ENCODE data around the gene NAP1L1.
A peak's percentile ranks its signal among the peaks of the same experiment; 100 is the strongest.

NAP1L1 gene

DNA sequence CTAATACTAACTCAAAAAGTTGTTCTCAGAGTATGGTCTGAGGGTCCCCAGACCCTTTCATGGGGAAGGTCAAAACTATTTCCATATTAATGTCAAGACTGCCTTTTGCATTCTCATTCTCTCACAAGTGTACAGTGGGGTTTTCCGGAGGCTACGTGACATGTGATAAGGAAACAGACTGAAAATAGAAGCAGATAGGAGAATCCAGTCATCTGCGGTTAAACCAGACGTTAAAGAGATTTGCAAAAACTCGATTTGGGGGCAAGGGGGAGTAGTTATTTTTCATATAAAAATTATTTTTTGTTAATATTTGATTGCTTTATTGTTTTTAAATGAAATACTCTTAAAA, 1.0 kb upstream of the NAP1L1 start:
- in situ Hi-C loops (cut with MboI; ENCODE audit: low pct_unique_long_range_greater_than_20kb, low sequenced_read_pairs, unreplicated experiment): loop anchor here (25.0 kb wide), 1 partner anchor 377 kb away; no protein-coding TSS in a partner anchor
- DNase-seq (ENCODE audit: low spot score): peak; percentile 21
- TF ChIP-seq, protein P1, sequence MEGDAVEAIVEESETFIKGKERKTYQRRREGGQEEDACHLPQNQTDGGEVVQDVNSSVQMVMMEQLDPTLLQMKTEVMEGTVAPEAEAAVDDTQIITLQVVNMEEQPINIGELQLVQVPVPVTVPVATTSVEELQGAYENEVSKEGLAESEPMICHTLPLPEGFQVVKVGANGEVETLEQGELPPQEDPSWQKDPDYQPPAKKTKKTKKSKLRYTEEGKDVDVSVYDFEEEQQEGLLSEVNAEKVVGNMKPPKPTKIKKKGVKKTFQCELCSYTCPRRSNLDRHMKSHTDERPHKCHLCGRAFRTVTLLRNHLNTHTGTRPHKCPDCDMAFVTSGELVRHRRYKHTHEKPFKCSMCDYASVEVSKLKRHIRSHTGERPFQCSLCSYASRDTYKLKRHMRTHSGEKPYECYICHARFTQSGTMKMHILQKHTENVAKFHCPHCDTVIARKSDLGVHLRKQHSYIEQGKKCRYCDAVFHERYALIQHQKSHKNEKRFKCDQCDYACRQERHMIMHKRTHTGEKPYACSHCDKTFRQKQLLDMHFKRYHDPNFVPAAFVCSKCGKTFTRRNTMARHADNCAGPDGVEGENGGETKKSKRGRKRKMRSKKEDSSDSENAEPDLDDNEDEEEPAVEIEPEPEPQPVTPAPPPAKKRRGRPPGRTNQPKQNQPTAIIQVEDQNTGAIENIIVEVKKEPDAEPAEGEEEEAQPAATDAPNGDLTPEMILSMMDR (IDR thresholded peaks at IDR 0.05; ENCODE audit: extremely low read depth, insufficient read depth, missing control alignments): no peak

DNA sequence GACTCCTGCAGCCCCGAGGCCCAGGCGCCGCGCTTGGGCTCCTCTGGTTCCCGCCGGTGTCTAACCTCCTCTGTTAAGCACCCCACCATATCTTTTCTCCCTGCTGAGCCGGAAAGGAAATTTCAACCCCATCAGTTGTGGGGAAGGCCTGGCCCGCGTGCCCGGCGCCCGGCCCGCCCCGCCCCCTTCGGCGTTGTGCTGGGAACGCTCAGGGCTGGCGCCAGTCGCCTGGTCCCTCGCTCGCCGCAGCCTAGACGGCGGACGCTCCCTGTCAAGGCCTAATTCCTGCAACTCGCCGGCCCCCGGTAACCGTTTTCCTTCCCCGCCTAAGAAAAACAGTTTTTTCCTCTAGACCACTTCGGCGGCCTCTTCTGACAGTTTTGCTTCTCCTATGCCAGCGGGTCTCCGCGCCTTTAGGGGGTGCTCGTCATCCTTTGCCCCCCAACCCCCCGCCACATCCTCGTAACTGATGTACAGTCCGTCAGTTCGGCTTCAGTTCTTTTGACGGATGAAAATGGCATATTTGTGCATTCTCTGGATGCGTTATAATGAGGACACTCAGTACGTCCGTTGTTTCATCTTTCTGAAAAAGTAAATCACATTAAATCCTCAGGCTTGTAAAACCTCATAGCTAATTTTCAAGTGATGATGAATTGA, 506 bp upstream of the NAP1L1 start:
- in situ Hi-C loops (cut with MboI; ENCODE audit: low pct_unique_long_range_greater_than_20kb, low sequenced_read_pairs, unreplicated experiment): loop anchor here (25.0 kb wide), 1 partner anchor 377 kb away; no protein-coding TSS in a partner anchor
- TF ChIP-seq, protein P1 (IDR thresholded peaks at IDR 0.05; ENCODE audit: extremely low read depth, insufficient read depth, missing control alignments): peak; percentile 64
- DNase-seq (ENCODE audit: low spot score): peak; percentile 69

DNA sequence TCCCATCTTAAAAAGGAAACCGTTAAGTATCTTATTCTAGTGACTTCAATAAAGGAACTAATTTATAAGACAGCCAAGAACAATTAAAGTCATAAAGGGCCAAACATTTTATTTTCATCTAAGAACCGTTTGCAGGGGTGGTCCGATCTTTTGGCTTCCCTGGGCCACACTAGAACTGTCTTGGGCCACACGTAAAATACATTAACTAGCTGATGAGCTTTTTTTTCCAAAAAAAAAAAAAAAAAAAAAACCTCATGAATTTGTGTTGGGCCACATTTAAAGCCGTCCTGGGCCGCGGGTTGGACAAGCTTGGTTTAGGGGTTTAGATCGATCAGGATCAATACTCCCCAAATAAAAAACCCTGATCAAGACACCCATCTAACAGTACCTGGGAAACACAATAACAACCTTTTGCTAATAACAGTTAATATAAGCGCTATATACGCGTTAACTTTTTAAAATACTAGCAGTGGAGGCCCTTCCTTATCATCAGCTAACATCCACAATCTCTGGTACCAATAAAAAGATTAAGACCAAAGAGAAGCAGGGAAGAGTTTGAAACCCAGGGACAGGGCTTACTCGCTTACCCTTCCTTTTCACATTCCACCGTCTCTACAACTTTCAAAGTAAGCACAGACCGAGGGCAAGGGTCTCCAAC, 1.1 kb downstream of the NAP1L1 start:
- DNase-seq (ENCODE audit: low spot score): no peak
- in situ Hi-C loops (cut with MboI; ENCODE audit: low pct_unique_long_range_greater_than_20kb, low sequenced_read_pairs, unreplicated experiment): loop anchor here (25.0 kb wide), 1 partner anchor 379 kb away; no protein-coding TSS in a partner anchor
- TF ChIP-seq, protein P1 (IDR thresholded peaks at IDR 0.05; ENCODE audit: extremely low read depth, insufficient read depth, missing control alignments): no peak

DNA sequence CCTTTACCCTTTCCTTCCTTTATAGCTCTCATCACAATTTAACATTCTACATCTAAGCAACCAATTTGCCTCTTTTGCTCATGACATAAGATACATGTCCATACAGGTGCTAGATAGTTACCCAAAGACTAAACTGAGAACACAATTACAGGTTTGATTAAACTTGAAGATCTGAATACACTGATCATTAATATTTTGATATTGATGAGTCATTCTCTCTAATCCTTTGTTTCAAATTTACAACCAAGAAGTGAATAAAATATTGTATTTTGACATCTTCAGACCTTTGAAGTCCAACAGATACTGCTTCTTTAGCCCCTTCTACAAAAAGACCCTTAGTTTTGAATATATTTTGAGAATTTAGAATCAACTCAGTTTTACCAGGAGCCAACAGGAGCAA, 2.6 kb downstream of the NAP1L1 start:
- no peak for DNase-seq (ENCODE audit: low spot score)
- TF ChIP-seq, protein P1 (IDR thresholded peaks at IDR 0.05; ENCODE audit: extremely low read depth, insufficient read depth, missing control alignments): no peak
- in situ Hi-C loops (cut with MboI; ENCODE audit: low pct_unique_long_range_greater_than_20kb, low sequenced_read_pairs, unreplicated experiment): loop anchor here (25.0 kb wide), 1 partner anchor 380 kb away; no protein-coding TSS in a partner anchor

DNA sequence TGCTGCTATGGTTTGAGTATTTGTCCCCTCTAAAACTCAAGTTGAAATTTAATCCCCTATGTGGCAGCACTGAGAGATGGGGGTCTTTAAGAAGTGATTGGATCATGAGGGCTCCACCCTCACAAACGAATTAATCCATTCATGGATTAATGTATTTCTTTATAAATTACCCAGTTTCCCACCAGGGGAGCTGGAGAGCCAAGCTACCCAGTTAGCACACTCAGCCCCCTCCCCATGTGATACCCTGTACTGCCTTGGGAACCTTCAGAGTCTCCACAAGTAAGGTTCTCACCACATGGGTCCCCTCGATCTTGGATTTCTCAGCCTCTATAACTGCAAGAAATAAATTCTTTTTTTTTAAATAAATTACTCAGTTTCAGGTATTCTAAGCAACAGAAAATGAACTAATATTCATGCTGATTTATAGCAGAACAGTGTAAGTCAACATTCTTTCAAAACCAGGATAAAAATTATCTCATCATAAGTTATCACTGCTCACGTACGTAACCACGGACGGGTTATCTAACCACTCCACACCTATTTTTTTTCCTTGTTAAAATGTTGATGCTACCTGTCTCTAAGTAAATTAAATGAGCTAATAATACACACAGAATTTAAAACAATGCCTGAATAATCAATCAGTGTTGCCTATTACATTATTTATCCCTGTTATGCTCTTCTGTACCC, 3.6 kb downstream of the NAP1L1 start:
- TF ChIP-seq, protein P1 (IDR thresholded peaks at IDR 0.05; ENCODE audit: extremely low read depth, insufficient read depth, missing control alignments): peak; percentile 26
- no peak for DNase-seq (ENCODE audit: low spot score)
- in situ Hi-C loops (cut with MboI; ENCODE audit: low pct_unique_long_range_greater_than_20kb, low sequenced_read_pairs, unreplicated experiment): loop anchor here (25.0 kb wide), 1 partner anchor 381 kb away; no protein-coding TSS in a partner anchor

DNA sequence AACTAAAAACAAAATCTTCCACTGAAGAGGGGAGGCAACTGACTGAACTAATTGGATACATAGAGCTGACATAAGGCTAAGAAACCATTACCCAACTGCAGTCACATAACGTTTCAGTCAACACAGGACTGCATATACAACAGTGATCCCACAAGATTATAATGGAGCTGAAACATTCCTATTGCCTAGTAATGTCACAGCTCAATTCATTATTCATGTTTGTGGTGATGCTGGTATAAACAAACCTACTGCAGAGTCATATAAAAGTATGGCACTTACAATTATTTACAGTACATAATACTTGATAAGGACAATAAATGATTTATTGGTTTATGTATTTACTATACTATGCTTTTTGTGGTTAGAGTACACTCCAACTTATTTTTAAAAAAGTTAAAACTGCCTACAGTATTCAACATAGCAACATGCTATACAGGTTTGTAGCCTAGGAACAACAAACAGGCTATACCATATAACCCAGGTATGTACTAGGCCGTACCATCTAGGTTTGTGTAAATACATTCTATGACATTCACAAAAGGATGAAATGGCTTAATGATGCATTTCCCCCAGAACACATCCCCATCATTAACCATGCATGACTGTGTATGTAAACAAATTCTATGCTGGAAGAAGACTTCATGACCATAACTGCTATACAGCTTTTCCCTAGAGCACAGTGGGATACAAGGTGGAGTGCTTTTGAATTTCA, 4.3 kb downstream of the NAP1L1 start:
- TF ChIP-seq, protein P1 (IDR thresholded peaks at IDR 0.05; ENCODE audit: extremely low read depth, insufficient read depth, missing control alignments): no peak
- in situ Hi-C loops (cut with MboI; ENCODE audit: low pct_unique_long_range_greater_than_20kb, low sequenced_read_pairs, unreplicated experiment): loop anchor here (25.0 kb wide), 1 partner anchor 382 kb away; no protein-coding TSS in a partner anchor
- DNase-seq (ENCODE audit: low spot score): no peak
